Measurements from ENCODE around the gene DUOX1. TPM values are rescaled to one million over a fixed set of nuclear protein-coding genes. Genes with fewer than 3 reads are reported as not detected.
A peak's percentile ranks its signal among the peaks of the same experiment; 100 is the strongest.

DUOX1 gene
- total and polyA plus RNA-seq, 2 donors (not counting 1 experiment from before 2014, with no cell fraction given): 0.27 TPM; not detected in 1

DNA sequence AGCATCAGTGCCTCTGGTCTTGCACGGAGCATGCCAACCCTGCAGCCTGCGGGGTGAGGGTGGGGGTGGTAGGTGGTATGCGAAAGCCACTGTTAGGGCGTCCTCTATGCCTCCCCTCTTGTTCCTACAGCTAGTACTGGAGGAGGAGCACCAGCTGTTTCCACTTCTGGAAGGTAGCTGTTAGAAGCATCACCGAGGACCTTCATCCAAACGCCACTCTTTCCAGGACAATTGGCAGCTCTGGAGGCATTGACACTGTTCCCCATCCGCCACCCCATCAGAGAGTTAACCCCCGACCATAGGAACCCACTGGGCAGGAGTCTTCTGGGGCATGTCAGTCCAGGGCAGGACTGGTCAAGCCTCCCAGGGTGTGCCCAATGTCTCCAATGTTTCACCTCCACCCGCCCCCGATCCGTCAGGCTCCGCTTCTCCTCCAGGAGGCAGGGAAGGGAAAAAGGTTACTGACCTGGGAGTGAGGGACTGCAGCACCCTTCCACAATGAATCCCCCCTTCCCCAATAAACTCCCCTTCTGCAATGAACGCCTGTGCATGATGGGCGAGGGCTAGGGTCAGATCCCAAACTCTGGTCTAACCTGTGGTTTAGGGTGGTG lies 16.3 kb upstream of the DUOX1 start:
- intact Hi-C loops (cut with micrococcal nuclease): loop anchor here (10.0 kb wide), 1 partner anchor 81 kb away; no protein-coding TSS in a partner anchor
- H3K4me3 Mint-ChIP-seq: peak overlapping the region; percentile 85
- peaks cover 0 to 82% (median 61%) of the 10 kb centered on the region in 4 experiments for H3K27me3 ChIP-seq (replicated peaks in 1 of 4; ENCODE audit: control extremely low read depth in 1 of 4, control insufficient read depth in 3 of 4, insufficient read depth in 4 of 4, low read length in 3 of 4)
- no peak for ATAC-seq (ENCODE audit: low read depth)
- H3K4me2 ChIP-seq (replicated peaks; ENCODE audit: low read depth, low read length, poor library complexity, severe bottlenecking): peak overlapping the region; percentile 72
- no peaks in the 10 kb centered on the region for H4K20me1 ChIP-seq (ENCODE audit: control insufficient read depth, insufficient read depth, low read length, poor library complexity, severe bottlenecking)
- peaks cover 54 to 61% of the 10 kb centered on the region in 2 donors for H3K4me1 ChIP-seq (ENCODE audit: control insufficient read depth in 2 of 2, insufficient read depth in 2 of 2, low read length in 2 of 2)
- no peaks in the 10 kb centered on the region for H3K9me3 Mint-ChIP-seq (ENCODE audit: insufficient read depth)
- peak overlapping the region; percentile 52 for H3K9ac ChIP-seq (ENCODE audit: low read length)
- H3K9me3 ChIP-seq (ENCODE audit: control extremely low read depth in 1 of 3, control insufficient read depth in 2 of 3, insufficient read depth in 1 of 3, low read length in 2 of 3): peaks cover 0 to 43% (median 0%) of the 10 kb centered on the region in 3 donors
- H3K4me1 Mint-ChIP-seq: peaks cover 56% of the 10 kb centered on the region
- no peak overlapping the region for H3K27ac Mint-ChIP-seq
- no peak for DNase-seq
- 9% methylated on average over 7 of the region's 14 CpGs for WGBS (ENCODE audit: insufficient coverage)
- no peaks in the 10 kb centered on the region for H3K36me3 ChIP-seq (replicated peaks in 1 of 2; ENCODE audit: control extremely low read depth in 1 of 2, control insufficient read depth in 1 of 2, extremely low read depth in 1 of 2, insufficient read depth in 2 of 2, low read length in 1 of 2)
- H3K79me2 ChIP-seq (ENCODE audit: control insufficient read depth, insufficient read depth, low read length): no peaks in the 10 kb centered on the region
- TF ChIP-seq, protein P1, sequence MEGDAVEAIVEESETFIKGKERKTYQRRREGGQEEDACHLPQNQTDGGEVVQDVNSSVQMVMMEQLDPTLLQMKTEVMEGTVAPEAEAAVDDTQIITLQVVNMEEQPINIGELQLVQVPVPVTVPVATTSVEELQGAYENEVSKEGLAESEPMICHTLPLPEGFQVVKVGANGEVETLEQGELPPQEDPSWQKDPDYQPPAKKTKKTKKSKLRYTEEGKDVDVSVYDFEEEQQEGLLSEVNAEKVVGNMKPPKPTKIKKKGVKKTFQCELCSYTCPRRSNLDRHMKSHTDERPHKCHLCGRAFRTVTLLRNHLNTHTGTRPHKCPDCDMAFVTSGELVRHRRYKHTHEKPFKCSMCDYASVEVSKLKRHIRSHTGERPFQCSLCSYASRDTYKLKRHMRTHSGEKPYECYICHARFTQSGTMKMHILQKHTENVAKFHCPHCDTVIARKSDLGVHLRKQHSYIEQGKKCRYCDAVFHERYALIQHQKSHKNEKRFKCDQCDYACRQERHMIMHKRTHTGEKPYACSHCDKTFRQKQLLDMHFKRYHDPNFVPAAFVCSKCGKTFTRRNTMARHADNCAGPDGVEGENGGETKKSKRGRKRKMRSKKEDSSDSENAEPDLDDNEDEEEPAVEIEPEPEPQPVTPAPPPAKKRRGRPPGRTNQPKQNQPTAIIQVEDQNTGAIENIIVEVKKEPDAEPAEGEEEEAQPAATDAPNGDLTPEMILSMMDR (IDR thresholded peaks at IDR 0.05): no peak
- TF ChIP-seq EZH2 (IDR thresholded peaks at IDR 0.05; ENCODE audit: borderline replicate concordance, insufficient read depth, low read depth, low read length, poor library complexity, severe bottlenecking): no peak
- peak overlapping the region; percentile 34 for H2AFZ ChIP-seq (ENCODE audit: insufficient read depth, low read depth, low read length, poor library complexity, severe bottlenecking)
- peaks cover 79% of the 10 kb centered on the region for H3K27me3 Mint-ChIP-seq
- ChIA-PET CTCF (interaction anchor here (0.6 to 5.5 kb wide), 5 partner anchors 8 to 90 kb away, joined by 3 to 32 read pairs (median 3); partner anchors contain the start of gene SORD), POLR2A (no interaction called here)
- no peak overlapping the region for H3K27ac ChIP-seq (ENCODE audit: low read length in 2 of 2)
- peak overlapping the region in 2 of 5 experiments; percentile 30 to 47 for H3K4me3 ChIP-seq (ENCODE audit: control extremely low read depth in 1 of 5, extremely low read depth in 1 of 5, insufficient read depth in 1 of 5, low read depth in 2 of 5, low read length in 4 of 5)
